SK-N-SH (cell line): ENCODE data around the gene CNTNAP2.

Source experiments
- CTCF ChIP-seq: fragments of 200-600 bp; sonication (generic); IDR thresholded peaks from 2 replicates; pipeline ENCODE4 v1.6.1; 2017; ENCODE audit warnings: antibody characterized with exemption, mild to moderate bottlenecking, moderate library complexity
- EP300 ChIP-seq, 2 experiments: IDR thresholded peaks; 2 replicates each; pipeline versions ENCODE4 v1.4.0 to v1.6.1; 2012; ENCODE audit warnings: borderline replicate concordance in 1 of 2, low read depth in 1 of 2, low read length in 1 of 2
- EZH2phosphoT487 ChIP-seq: fragments of 200-600 bp; sonication (generic); IDR thresholded peaks from 2 replicates; pipeline ENCODE4 v1.6.1; 2017; ENCODE audit warnings: low read depth, mixed run types, mild to moderate bottlenecking, antibody characterized with exemption, moderate library complexity, borderline replicate concordance
- FOXJ3 ChIP-seq: sonication (generic); formaldehyde crosslinking; IDR thresholded peaks from 2 replicates; pipeline ENCODE4 v1.5.1; 2020; ENCODE audit warnings: mild to moderate bottlenecking, missing genetic modification reagents
- GABPA ChIP-seq: IDR thresholded peaks from 2 replicates; pipeline ENCODE4 v1.4.0; 2012; ENCODE audit warnings: low read depth, mild to moderate bottlenecking
- MAX ChIP-seq: IDR thresholded peaks from 2 replicates; pipeline ENCODE4 v1.4.0; 2012; ENCODE audit warnings: low read depth
- POLR2AphosphoS5 ChIP-seq: IDR thresholded peaks from 2 replicates; pipeline ENCODE4 v1.6.1; 2012; ENCODE audit warnings: low read depth, low read length
- RAD21 ChIP-seq: IDR thresholded peaks from 2 replicates; pipeline ENCODE4 v1.6.1; 2012; ENCODE audit warnings: mild to moderate bottlenecking, low read length
- SIN3A ChIP-seq: IDR thresholded peaks from 2 replicates; pipeline ENCODE4 v1.6.1; 2012; ENCODE audit warnings: low read depth, mild to moderate bottlenecking, low read length, moderate library complexity, borderline replicate concordance
- USF2 ChIP-seq: fragments of 150-350 bp; IDR thresholded peaks from 2 replicates; pipeline ENCODE4 v1.6.1; 2017; ENCODE audit warnings: antibody characterized with exemption, low read length, low read depth, borderline replicate concordance
- YY1 ChIP-seq: IDR thresholded peaks from 2 replicates; pipeline ENCODE4 v1.4.0; 2012; ENCODE audit warnings: low read depth, mild to moderate bottlenecking

GRCh38 chr7:147436718-147437117 lies 1320.1 kb downstream of the CNTNAP2 start:
- TF ChIP-seq CTCF (no peak), FOXJ3 (CRISPR knock-in tag) (no peak), EZH2phosphoT487 (no peak), USF2 (no peak), GABPA (no peak), SIN3A (no peak), POLR2AphosphoS5 (no peak), EP300 (IDR thresholded peaks at IDR 0.05; ENCODE audit: borderline replicate concordance in 1 of 2, low read depth in 1 of 2, low read length in 1 of 2) (no peak), RAD21 (no peak), MAX (no peak), YY1 (no peak)
